Endodermal cell (in vitro differentiated cells): Measurements from ENCODE around the gene GAPT. TPM values are rescaled to one million over a fixed set of nuclear protein-coding genes. Genes with fewer than 3 reads are reported as not detected.

Source experiments
- DNase-seq: peaks from one replicate; pipeline ENCODE4 v3.0.0-alpha.2; 2017
- H3K27ac ChIP-seq: 2 replicates; pipeline ENCODE4 v1.5.1; 2013; ENCODE audit warnings: mild to moderate bottlenecking, low read depth, low read length, moderate library complexity
- H3K27me3 ChIP-seq: 2 replicates; pipeline ENCODE4 v1.6.1; 2013; ENCODE audit warnings: mild to moderate bottlenecking, low read length, moderate library complexity; ENCODE audit not compliant: insufficient read depth, control insufficient read depth, poor library complexity, severe bottlenecking
- H3K36me3 ChIP-seq: 2 replicates; pipeline ENCODE4 v1.7.0; 2013; ENCODE audit warnings: mild to moderate bottlenecking, low read length, moderate library complexity; ENCODE audit not compliant: control insufficient read depth, insufficient read depth
- H3K4me1 ChIP-seq: one replicate; pipeline ENCODE4 v1.7.0; 2013; ENCODE audit warnings: low read length; ENCODE audit not compliant: control insufficient read depth, insufficient read depth
- H3K4me3 ChIP-seq: 2 replicates; pipeline ENCODE4 v1.5.1; 2013; ENCODE audit warnings: mild to moderate bottlenecking, low read length, moderate library complexity
- H3K9ac ChIP-seq: 2 replicates; pipeline ENCODE4 v1.6.1; 2013; ENCODE audit warnings: mild to moderate bottlenecking, low read length, moderate library complexity; ENCODE audit not compliant: poor library complexity, severe bottlenecking; ENCODE audit errors: extremely low read depth
- H3K9me3 ChIP-seq: 2 replicates; pipeline ENCODE4 v1.6.1; 2013; ENCODE audit warnings: mild to moderate bottlenecking, low read length, moderate library complexity; ENCODE audit not compliant: control insufficient read depth
- H3K27ac Mint-ChIP-seq: 2 replicates; pipeline ENCODE4 v1.8.0; 2020; ENCODE audit warnings: mixed read lengths
- H3K27me3 Mint-ChIP-seq: 2 replicates; pipeline ENCODE4 v1.8.0; 2021; ENCODE audit warnings: mild to moderate bottlenecking, mixed read lengths; ENCODE audit not compliant: insufficient read depth
- H3K36me3 Mint-ChIP-seq: 2 replicates; pipeline ENCODE4 v1.8.0; 2020; ENCODE audit warnings: low read depth, mixed read lengths
- H3K4me1 Mint-ChIP-seq: 2 replicates; pipeline ENCODE4 v1.8.0; 2020; ENCODE audit warnings: mixed read lengths
- H3K4me3 Mint-ChIP-seq: 2 replicates; pipeline ENCODE4 v1.8.0; 2020; ENCODE audit warnings: mild to moderate bottlenecking, moderate library complexity, mixed read lengths
- H3K9me3 Mint-ChIP-seq: 2 replicates; pipeline ENCODE4 v1.8.0; 2020; ENCODE audit warnings: mild to moderate bottlenecking, mixed read lengths
- WGBS, 2 experiments: methylation state at CpG; one replicate each; pipeline versions ENCODE4 v1.1.5 to v1.1.7; 2013; ENCODE audit warnings: missing lambda C conversion rate in 2 of 2, mixed read lengths in 1 of 2; ENCODE audit not compliant: insufficient coverage in 1 of 2, insufficient read length in 1 of 2; 5-methylcytosine and 5-hydroxymethylcytosine counted together
- total RNA-seq, 2 donors: library from RNA; stranded (reverse); fragmentation: NEBNext Ultra II Directional in 1 of 2; extraction: Animal tissue kit (Norgen Biotek cat#: 25700) in 1 of 2; gene quantifications; 2 replicates in 1 of 2; 3 replicates in 1 of 2; pipeline ENCODE4 v1.2.1, GENCODE V29; 2021
- TF ChIP-seq, protein P1 (sequence below): fragments of 200-600 bp; sonication (generic); conservative IDR thresholded peaks from 2 replicates; pipeline ENCODE4 v1.5.0; 2021; ENCODE audit warnings: antibody characterized with exemption, mild to moderate bottlenecking

GAPT gene
- total RNA-seq, 2 donors from 2014 or later = 0.13 to 1.9 TPM

DNA sequence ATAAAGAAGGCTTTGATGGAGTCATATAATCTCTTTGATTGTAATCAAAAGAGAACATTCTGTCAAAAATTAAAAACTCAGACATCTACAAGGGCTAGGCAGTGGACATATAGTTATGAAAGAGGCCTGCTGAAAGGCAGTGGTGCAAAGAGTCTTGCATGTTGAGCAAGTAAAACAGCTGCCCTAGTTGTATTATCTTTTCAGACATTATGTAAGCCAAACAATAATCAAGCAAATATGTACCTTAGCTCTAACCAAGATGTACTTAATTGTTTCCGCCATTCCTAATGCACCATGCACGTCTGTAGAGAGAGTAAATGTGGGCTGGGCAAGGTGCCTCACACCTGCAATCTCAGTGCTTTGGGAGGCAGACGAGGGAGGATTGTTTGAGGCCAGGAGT lies 14.3 kb downstream of the GAPT start:
- Mint-ChIP-seq H3K27ac (no peak overlapping the region), H3K4me1 (peaks cover 1% of the 10 kb centered on the region), H3K4me3 (no peak overlapping the region), H3K9me3 (no peaks in the 10 kb centered on the region), H3K27me3 (no peaks in the 10 kb centered on the region), H3K36me3 (no peaks in the 10 kb centered on the region)
- Histone ChIP-seq H3K9me3 (no peaks in the 10 kb centered on the region), H3K27ac (no peak overlapping the region), H3K9ac (no peak overlapping the region), H3K36me3 (no peaks in the 10 kb centered on the region), H3K27me3 (no peaks in the 10 kb centered on the region), H3K4me1 (no peaks in the 10 kb centered on the region), H3K4me3 (no peak overlapping the region)
- 54% methylated on average over 3 of the region's 3 CpGs; no CpG with 5 or more reads in 1 of the 2 experiments for WGBS, 2 experiments
- no peak for DNase-seq
- TF ChIP-seq, protein P1, sequence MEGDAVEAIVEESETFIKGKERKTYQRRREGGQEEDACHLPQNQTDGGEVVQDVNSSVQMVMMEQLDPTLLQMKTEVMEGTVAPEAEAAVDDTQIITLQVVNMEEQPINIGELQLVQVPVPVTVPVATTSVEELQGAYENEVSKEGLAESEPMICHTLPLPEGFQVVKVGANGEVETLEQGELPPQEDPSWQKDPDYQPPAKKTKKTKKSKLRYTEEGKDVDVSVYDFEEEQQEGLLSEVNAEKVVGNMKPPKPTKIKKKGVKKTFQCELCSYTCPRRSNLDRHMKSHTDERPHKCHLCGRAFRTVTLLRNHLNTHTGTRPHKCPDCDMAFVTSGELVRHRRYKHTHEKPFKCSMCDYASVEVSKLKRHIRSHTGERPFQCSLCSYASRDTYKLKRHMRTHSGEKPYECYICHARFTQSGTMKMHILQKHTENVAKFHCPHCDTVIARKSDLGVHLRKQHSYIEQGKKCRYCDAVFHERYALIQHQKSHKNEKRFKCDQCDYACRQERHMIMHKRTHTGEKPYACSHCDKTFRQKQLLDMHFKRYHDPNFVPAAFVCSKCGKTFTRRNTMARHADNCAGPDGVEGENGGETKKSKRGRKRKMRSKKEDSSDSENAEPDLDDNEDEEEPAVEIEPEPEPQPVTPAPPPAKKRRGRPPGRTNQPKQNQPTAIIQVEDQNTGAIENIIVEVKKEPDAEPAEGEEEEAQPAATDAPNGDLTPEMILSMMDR = no peak

DNA sequence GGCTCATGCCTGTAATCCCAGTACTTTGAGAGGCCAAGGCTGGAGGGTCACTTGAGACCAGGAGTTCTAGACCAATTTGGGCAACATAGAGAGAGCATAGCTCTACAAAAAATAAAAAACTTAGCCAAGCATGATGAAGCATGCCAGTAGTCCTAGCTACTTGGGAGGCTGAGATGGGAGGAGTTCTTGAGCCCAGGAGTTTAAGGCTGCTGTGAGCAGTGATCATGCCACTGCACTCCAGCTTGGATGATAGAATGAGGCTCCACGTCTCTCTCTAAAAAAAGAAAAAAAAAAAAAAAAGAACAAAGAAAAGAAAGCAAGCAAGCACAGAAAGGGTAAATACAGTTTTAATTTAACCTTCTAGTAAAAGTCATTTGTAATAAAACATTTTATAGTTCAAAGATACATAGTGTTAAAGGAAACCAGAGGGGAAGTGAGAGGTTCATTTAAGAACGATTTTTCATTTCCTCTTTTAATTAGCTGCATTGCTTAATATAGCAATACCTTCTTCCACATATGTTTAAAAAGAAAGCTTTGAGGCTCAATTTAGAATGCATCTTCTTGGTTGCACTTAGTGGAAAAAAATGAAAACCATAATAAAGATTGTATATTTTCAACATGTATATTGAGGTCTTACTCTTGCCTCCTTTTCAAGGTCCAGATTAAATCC lies 14.9 kb downstream of the GAPT start:
- Histone ChIP-seq H3K4me1 (no peaks in the 10 kb centered on the region), H3K9me3 (no peaks in the 10 kb centered on the region), H3K27ac (no peak overlapping the region), H3K27me3 (no peaks in the 10 kb centered on the region), H3K36me3 (no peaks in the 10 kb centered on the region), H3K9ac (no peak overlapping the region), H3K4me3 (no peak overlapping the region)
- TF ChIP-seq, protein P1 = no peak
- no peaks in the 10 kb centered on the region for H3K9me3 Mint-ChIP-seq
- 94% methylated on average over 2 of the region's 2 CpGs; no CpG with 5 or more reads in 1 of the 2 experiments for WGBS, 2 experiments
- H3K36me3 Mint-ChIP-seq = no peaks in the 10 kb centered on the region
- H3K27me3 Mint-ChIP-seq = no peaks in the 10 kb centered on the region
- H3K4me3 Mint-ChIP-seq = no peak overlapping the region
- H3K27ac Mint-ChIP-seq = no peak overlapping the region
- DNase-seq = no peak
- no peaks in the 10 kb centered on the region for H3K4me1 Mint-ChIP-seq

DNA sequence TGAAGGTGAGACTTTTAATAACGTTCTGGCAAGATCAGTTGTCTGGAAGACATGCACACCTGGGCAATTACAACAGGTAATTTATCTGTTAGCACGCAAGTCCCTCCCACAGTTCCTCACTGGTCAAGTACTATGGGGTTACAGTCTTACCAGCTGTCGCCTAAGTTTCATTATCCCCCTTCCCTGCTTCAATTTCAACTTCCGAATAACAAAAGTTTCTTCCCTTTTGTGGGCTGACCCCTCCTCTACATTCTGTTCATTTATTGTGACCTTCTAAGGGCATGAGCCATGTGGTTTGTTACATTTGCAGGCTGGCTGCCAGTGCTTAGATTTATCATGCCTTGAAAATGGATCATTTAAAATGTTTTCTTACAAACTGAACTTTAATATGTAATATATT lies 16.5 kb downstream of the GAPT start:
- Mint-ChIP-seq H3K27me3 (no peaks in the 10 kb centered on the region), H3K4me3 (no peak overlapping the region), H3K4me1 (no peaks in the 10 kb centered on the region), H3K9me3 (peaks cover 4% of the 10 kb centered on the region), H3K36me3 (no peaks in the 10 kb centered on the region), H3K27ac (no peak overlapping the region)
- H3K4me3 ChIP-seq = no peak overlapping the region
- peaks cover 8% of the 10 kb centered on the region for H3K9me3 ChIP-seq
- no peak overlapping the region for H3K9ac ChIP-seq
- H3K4me1 ChIP-seq = no peaks in the 10 kb centered on the region
- H3K27ac ChIP-seq = no peak overlapping the region
- no peaks in the 10 kb centered on the region for H3K36me3 ChIP-seq
- 92 to 95% methylated on average over 3 to 4 of the region's 4 CpGs for WGBS, 2 experiments
- TF ChIP-seq, protein P1 = no peak
- no peak for DNase-seq
- H3K27me3 ChIP-seq = no peaks in the 10 kb centered on the region
